Stimulated activated CD4-positive, alpha-beta T cell treated with anti-CD3 and anti-CD28 coated beads, Interleukin-15, amount 100 ng/mL, for 48 hours (primary cell): ENCODE results near the gene ZFYVE9.
"Not testable (repeated sequence)": the region's sequence is repeated elsewhere in the genome, so short reads cannot be mapped to it uniquely, and the experiment has no call there.

ENCODE experiments used
- DNase-seq, 2 donors: peaks; one replicate each; pipeline ENCODE4 v3.0.0-alpha.2; 2020; ENCODE audit warnings: low read depth in 2 of 2

Gene ZFYVE9

GRCh38 chr1:52150946-52151345, 9.1 kb downstream of the ZFYVE9 start:
- DNase-seq = no peak

GRCh38 chr1:52152572-52152971, 10.7 kb downstream of the ZFYVE9 start:
- DNase-seq = no peak

- DNase-seq = no peak
Measured at GRCh38 chr1:52153010-52153409, 11.1 kb downstream of the ZFYVE9 start.

GRCh38 chr1:52153898-52154297, 12.0 kb downstream of the ZFYVE9 start:
- no peak for DNase-seq

GRCh38 chr1:52156460-52156859, 14.6 kb downstream of the ZFYVE9 start:
- no peak for DNase-seq

GRCh38 chr1:52157582-52157981, 15.7 kb downstream of the ZFYVE9 start:
- no peak for DNase-seq

GRCh38 chr1:52158218-52158617, 16.3 kb downstream of the ZFYVE9 start:
- no peak for DNase-seq

- no peak for DNase-seq
Measured at GRCh38 chr1:52159033-52159789, 17.3 kb downstream of the ZFYVE9 start.

- DNase-seq = no peak
Measured at GRCh38 chr1:52162947-52163346, 21.1 kb downstream of the ZFYVE9 start.

- DNase-seq = no peak
Measured at GRCh38 chr1:52164604-52165003, 22.7 kb downstream of the ZFYVE9 start.

GRCh38 chr1:52166996-52167753, 25.3 kb downstream of the ZFYVE9 start:
- DNase-seq = no peak

GRCh38 chr1:52168373-52169080, 26.6 kb downstream of the ZFYVE9 start:
- DNase-seq = no peak

GRCh38 chr1:52171149-52171548, 29.3 kb downstream of the ZFYVE9 start:
- not testable (repeated sequence) for DNase-seq

GRCh38 chr1:52179073-52179472, 37.2 kb downstream of the ZFYVE9 start:
- DNase-seq = no peak

- no peak for DNase-seq
Measured at GRCh38 chr1:52180176-52180575, 38.3 kb downstream of the ZFYVE9 start.

- DNase-seq = not testable (repeated sequence)
Measured at GRCh38 chr1:52181759-52182158, 39.9 kb downstream of the ZFYVE9 start.

- not testable (repeated sequence) for DNase-seq
Measured at GRCh38 chr1:52182328-52182727, 40.4 kb downstream of the ZFYVE9 start.

- no peak for DNase-seq
Measured at GRCh38 chr1:52182874-52183400, 41.0 kb downstream of the ZFYVE9 start.

GRCh38 chr1:52186449-52186848, 44.6 kb downstream of the ZFYVE9 start:
- DNase-seq = no peak

GRCh38 chr1:52189898-52190480, 48.1 kb downstream of the ZFYVE9 start:
- DNase-seq = no peak

GRCh38 chr1:52190500-52191252, 48.8 kb downstream of the ZFYVE9 start:
- no peak for DNase-seq
